Measurements from ENCODE around the gene UBAC2. TPM values are rescaled to one million over a fixed set of nuclear protein-coding genes. Genes with fewer than 3 reads are reported as not detected.

The UBAC2 gene
- total and polyA plus RNA-seq, 2 donors (not counting 1 experiment from before 2014, with no cell fraction given), result 32.4 to 87.4 TPM

- H3K4me2 ChIP-seq (ENCODE audit: extremely low read depth, insufficient read depth, low read length), result no peak overlapping the region
- no peak overlapping the region for H3K27ac ChIP-seq (ENCODE audit: insufficient read depth, low read length)
- H3K9me3 ChIP-seq (ENCODE audit: control insufficient read depth, insufficient read depth, low read depth, low read length), result no peaks in the 10 kb centered on the region
- H3K27me3 ChIP-seq (ENCODE audit: control insufficient read depth, insufficient read depth, low read length), result peaks cover 10% of the 10 kb centered on the region
- H2AFZ ChIP-seq (ENCODE audit: low read length), result no peak overlapping the region
- no peak for TF ChIP-seq EZH2 (IDR thresholded peaks at IDR 0.05; ENCODE audit: low read length, missing control alignments)
- no peak for TF ChIP-seq CTCF (conservative IDR thresholded peaks at IDR 0.05 in 1 of 2, IDR thresholded peaks at IDR 0.05 in 1 of 2; ENCODE audit: low read depth in 1 of 2, low read length in 2 of 2)
- no peaks in the 10 kb centered on the region for H3K79me2 ChIP-seq (ENCODE audit: control insufficient read depth, insufficient read depth, low read length)
- H3K4me1 ChIP-seq (ENCODE audit: control insufficient read depth, extremely low read depth, insufficient read depth, low read length), result peaks cover 5% of the 10 kb centered on the region
- no peak for DNase-seq (ENCODE audit: low read depth in 2 of 2)
- H3K36me3 ChIP-seq (ENCODE audit: control insufficient read depth, insufficient read depth, low read length), result no peaks in the 10 kb centered on the region
- no peak overlapping the region for H3K4me3 ChIP-seq (replicated peaks in 1 of 4; ENCODE audit: control extremely low read depth in 1 of 4, insufficient read depth in 1 of 4, low read depth in 3 of 4, low read length in 4 of 4)
- H4K20me1 ChIP-seq (ENCODE audit: control insufficient read depth, extremely low read depth, insufficient read depth, low read length), result no peaks in the 10 kb centered on the region
- no peak overlapping the region for H3K9ac ChIP-seq (ENCODE audit: insufficient read depth, low read length)
Observed at GRCh38 chr13:99435998-99436397, 235.3 kb downstream of the UBAC2 start.

Other genes starting within 250 kb of the UBAC2 start
- 10.3 and 18.2 TPM in 2 replicates for gene DOCK9, start 222.8 kb upstream of the UBAC2 start, total RNA-seq
- gene DOCK9, start 222.8 kb upstream of the UBAC2 start, polyA plus RNA-seq, result 16.7 and 18.2 TPM in 2 replicates
- gene GPR18, start 57.5 kb downstream of the UBAC2 start, total RNA-seq, result not detected in 2 replicates
- gene GPR18, start 57.5 kb downstream of the UBAC2 start, polyA plus RNA-seq, result not detected in 2 replicates
- not detected in 2 replicates for gene GPR183, start 106.5 kb downstream of the UBAC2 start, total RNA-seq
- gene GPR183, start 106.5 kb downstream of the UBAC2 start, polyA plus RNA-seq, result 0.03 and 0.27 TPM in 2 replicates

All from fibroblast of lung (primary cell).